ENCODE measurements around the gene KCNA1.
A peak's percentile ranks its signal among the peaks of the same experiment; 100 is the strongest.

Gene KCNA1

DNA sequence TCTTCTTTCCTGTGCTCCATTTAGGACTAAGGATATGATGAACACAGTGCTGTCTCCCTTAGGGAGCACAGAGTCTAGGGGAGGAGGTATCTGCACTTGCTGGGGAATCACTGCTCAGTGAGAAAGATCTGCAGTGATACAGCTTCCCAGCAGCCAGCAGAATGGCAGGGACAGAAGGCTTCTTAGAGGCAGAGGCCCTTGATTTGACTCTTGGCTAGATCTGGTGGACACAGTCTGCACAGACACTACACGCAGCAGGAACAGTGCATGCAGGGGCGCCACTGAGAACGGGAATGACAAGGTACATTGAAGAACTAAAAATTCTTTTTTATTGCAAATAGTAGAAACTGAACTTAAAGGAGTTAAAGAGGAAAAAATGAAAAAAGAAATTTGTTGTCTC is 51.6 kb downstream of the KCNA1 start:
- no peak for DNase-seq

DNA sequence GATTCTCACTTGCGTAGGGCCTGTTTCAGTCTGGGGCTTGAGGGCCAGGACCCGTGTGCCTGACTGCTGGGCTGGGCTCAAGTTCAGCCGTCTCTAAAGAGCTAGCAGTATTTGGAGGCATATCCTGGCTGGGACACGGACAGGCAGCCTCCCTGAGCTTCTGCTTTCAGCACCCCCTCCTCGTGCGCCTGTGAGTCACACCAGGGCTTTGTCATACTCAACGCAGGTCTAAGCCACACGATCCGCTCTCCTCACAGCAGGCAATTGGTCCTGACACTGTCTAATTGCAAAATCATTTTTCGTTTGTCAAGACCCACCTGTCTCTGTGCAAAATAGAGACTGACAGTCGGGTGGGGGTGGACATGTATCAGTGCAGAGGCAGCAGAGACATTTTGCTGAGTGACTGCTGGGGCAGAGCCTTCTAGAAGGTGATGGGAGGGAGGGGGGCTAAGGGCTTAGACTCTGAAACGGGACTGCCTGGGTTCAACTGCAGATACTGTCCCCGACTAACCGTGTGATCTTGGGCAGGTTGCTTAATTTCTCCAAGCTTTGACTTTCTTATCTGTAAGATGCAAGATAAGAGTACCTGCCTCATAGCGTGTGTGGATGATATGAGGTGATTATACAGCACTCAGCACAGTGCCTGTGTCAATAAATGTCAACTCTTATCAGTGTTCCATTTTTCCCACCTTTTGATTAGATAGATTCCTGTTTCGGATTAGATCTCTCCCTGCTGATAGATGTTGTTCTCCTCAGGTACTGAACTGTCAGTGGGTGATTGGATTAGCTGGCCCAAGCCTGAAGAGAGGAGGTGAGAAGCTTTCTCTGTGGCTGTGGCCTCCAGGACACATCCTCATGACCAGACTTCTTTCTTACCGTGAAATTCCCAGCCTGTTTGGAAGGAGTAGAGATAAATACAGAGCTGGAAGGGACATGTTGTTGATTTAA is 53.1 kb downstream of the KCNA1 start:
- DNase-seq, result peak; percentile 98
